Duodenal mucosa (tissue), 2 donors: Measurements from ENCODE around the gene PALLD.
"Not testable (repeated sequence)": the region's sequence is repeated elsewhere in the genome, so short reads cannot be mapped to it uniquely, and the experiment has no call there.

Source experiments
- H3K27ac ChIP-seq: one replicate; pipeline ENCODE4 v1.7.0; 2013; ENCODE audit warnings: low read depth, low read length
- H3K27me3 ChIP-seq, 2 donors: one replicate each; pipeline ENCODE4 v1.7.0; 2013; ENCODE audit warnings: low read length in 2 of 2, control low read depth in 1 of 2; ENCODE audit not compliant: insufficient read depth in 2 of 2, control insufficient read depth in 1 of 2
- H3K36me3 ChIP-seq, 2 donors: one replicate each; pipeline ENCODE4 v1.7.0; 2013; ENCODE audit warnings: low read length in 2 of 2, control low read depth in 1 of 2; ENCODE audit not compliant: insufficient read depth in 2 of 2, control insufficient read depth in 1 of 2
- H3K4me1 ChIP-seq, 2 donors: one replicate each; pipeline ENCODE4 v1.7.0; 2013; ENCODE audit warnings: low read length in 2 of 2, control low read depth in 1 of 2; ENCODE audit not compliant: insufficient read depth in 2 of 2, control insufficient read depth in 1 of 2
- H3K4me3 ChIP-seq, 2 donors: one replicate each; pipeline ENCODE4 v1.7.0; 2013; ENCODE audit warnings: low read length in 2 of 2, low read depth in 1 of 2
- H3K9ac ChIP-seq, 2 donors: one replicate each; pipeline ENCODE4 v1.7.0; 2013; ENCODE audit warnings: low read length in 2 of 2, low read depth in 1 of 2
- H3K9me3 ChIP-seq, 2 donors: one replicate each; pipeline ENCODE4 v1.7.0; 2013; ENCODE audit warnings: low read length in 2 of 2, control low read depth in 1 of 2; ENCODE audit not compliant: control insufficient read depth in 1 of 2

PALLD gene

DNA sequence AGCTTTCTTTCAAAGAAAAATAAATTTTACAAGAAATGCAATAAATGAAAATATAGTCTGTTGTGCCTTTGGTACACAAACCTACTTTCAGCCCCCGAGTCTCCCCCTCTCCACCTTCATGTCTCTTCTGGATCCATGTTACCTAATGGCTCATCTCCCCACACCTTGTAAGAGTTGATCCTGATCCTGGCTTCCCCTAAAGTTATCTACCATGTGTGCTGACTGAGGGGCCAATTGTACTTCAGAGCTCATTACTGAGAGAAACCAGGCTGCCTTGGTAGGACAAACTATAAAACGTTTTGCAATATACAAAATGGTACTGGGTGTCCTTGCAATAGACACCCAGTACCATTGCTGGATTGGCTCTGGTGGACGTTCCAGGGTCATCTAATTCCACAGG lies 11.8 kb downstream of the PALLD start:
- H3K27me3 ChIP-seq, result no peaks in the 10 kb centered on the region
- H3K9me3 ChIP-seq, result no peaks in the 10 kb centered on the region
- no peaks in the 10 kb centered on the region for H3K36me3 ChIP-seq
- no peak overlapping the region for H3K9ac ChIP-seq
- peaks cover 0 to 18% of the 10 kb centered on the region in 2 donors for H3K4me1 ChIP-seq
- H3K4me3 ChIP-seq, result no peak overlapping the region
- H3K27ac ChIP-seq, result no peak overlapping the region

DNA sequence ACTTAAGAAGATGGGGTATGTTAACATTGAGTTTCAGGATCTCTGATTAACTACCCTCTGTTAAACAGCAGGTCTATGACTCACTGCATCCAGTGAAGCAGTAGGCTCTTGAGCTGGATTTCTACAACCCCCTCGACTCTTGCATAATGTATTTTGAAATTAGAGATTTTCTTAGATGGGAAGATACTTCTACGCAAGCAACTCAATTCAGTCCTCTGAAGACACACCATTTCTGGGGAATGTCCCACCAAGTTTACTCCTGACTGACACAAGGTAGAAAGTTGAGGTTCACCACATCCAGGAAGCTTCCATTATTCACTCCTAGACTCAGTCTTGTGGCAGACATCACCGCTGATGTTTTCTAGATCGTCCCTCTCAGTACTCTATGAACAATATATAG lies 12.9 kb downstream of the PALLD start:
- Histone ChIP-seq H3K27me3 (no peaks in the 10 kb centered on the region), H3K27ac (no peak overlapping the region), H3K9ac (no peak overlapping the region), H3K9me3 (no peaks in the 10 kb centered on the region), H3K4me1 (peaks cover 0 to 18% of the 10 kb centered on the region in 2 donors), H3K36me3 (no peaks in the 10 kb centered on the region), H3K4me3 (no peak overlapping the region)

DNA sequence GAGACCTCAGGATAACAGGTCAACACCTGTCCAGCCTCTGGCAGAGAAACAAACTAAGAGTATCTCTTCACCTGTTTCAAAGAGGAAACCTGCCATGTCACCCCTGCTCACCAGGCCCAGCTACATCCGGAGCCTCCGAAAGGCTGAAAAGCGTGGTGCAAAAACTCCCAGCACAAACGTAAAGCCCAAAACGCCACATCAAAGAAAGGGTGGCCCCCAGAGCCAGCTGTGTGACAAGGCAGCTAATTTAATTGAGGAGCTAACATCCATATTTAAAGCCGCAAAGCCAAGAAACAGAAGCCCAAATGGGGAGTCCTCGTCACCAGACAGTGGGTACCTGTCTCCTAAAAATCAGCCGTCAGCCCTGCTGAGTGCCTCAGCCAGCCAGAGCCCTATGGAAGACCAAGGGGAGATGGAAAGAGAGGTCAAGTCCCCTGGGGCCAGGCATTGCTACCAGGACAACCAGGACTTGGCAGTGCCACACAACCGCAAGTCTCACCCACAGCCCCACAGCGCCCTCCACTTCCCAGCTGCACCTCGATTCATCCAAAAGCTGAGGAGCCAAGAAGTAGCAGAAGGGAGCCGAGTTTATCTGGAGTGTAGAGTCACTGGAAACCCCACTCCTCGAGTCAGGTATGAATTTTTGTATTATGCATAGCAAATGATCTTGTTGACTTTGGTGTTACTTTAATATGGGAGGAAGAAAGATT lies 15.1 kb downstream of the PALLD start:
- H3K27me3 ChIP-seq, result no peaks in the 10 kb centered on the region

DNA sequence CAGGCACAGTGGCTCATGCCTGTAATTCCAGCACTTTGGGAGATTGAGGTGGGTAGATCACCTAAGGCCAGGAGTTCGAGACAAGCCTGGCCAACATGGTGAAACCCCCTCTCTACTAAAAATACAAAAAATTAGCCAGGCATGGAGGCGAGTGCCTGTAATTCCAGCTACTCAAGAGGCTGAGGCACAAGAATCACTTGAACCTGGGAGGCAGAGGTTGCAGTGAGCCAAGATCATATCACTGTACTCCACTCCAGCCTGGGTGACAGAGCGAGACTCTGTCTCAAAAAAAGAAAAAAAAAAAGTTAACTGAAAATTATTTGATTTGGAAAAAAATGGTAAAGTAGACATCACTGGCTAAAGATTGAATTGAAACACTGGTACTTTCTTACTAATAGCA lies 17.0 kb downstream of the PALLD start:
- not testable (repeated sequence) for H3K27ac ChIP-seq, H3K27me3 ChIP-seq, H3K9me3 ChIP-seq, H3K4me1 ChIP-seq, H3K36me3 ChIP-seq, H3K9ac ChIP-seq, H3K4me3 ChIP-seq

More for the DNA sequence above, 15.1 kb downstream of the PALLD start:
- no peaks in the 10 kb centered on the region for H3K36me3 ChIP-seq
- H3K9me3 ChIP-seq, result no peaks in the 10 kb centered on the region
- H3K9ac ChIP-seq, result no peak overlapping the region
- peaks cover 0 to 4% of the 10 kb centered on the region in 2 donors for H3K4me1 ChIP-seq
- H3K27ac ChIP-seq, result no peak overlapping the region
- H3K4me3 ChIP-seq, result no peak overlapping the region

DNA sequence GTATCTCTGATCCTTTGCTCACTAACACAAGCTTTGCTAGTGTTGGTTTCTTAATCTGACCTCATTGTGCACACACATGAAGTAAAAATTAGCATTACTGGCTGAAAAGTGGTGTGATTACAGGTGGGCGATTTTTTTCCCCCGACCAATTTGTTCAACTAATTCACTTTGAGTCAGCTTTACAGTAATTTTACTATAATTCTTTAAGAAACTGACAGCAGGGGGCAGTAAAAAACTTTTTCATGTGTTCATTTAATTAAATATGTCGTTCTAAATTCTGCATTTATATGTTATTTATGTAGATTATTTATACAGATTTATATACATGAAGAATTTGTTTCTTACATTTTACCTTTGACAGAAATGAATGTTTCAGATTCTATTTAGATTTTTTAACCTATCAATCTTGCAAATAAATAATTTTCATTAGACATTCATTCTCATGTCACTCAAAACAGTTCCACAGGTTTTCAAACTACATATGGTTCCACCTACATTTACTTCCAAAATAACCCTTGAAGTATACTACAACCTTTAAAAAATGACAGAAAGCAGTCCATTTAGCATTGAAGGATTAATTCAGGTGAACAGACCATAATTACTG lies 17.5 kb downstream of the PALLD start:
- H3K4me3 ChIP-seq, result no peak overlapping the region
- no peaks in the 10 kb centered on the region for H3K36me3 ChIP-seq
- no peak overlapping the region for H3K9ac ChIP-seq
- H3K27ac ChIP-seq, result no peak overlapping the region
- no peaks in the 10 kb centered on the region for H3K9me3 ChIP-seq
- H3K27me3 ChIP-seq, result no peaks in the 10 kb centered on the region
- H3K4me1 ChIP-seq, result peaks cover 0 to 4% of the 10 kb centered on the region in 2 donors

DNA sequence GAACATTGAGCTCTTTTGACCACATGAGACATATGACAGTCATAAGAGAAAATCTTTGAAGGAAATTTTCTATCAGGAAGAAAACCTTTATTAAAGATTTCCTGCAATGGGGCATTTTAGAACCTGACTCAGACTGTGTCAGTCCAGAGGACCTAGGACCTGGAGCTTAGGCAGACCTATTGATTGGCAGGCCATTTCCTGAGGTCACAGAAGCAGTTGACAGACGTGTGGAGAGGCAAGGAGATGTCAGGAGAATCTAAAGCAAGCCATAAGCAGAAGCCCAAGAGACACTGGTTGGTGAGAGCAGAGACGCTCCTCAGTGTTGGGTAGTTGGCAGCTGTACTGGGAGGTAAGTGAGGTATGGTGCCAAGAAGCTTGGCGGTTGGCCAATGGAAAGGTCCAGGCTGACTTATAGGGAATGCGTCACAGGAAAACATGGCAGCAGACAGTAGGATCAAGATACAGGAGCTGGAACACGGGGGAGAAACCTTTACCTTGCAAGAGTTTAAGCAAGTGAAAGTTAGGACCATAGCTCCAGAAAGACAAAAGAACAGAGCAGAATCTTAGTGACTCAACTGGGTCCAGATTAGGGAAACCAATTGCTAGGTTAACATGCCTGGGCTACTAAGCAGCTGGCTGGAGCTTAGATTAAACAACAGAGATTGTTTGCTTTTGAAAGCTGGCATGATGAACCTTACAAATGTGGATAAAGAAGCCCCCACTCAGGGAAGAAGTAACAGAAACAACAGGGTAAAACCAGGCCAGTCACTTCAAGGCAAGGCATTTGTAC lies 18.6 kb downstream of the PALLD start:
- Histone ChIP-seq H3K36me3 (no peaks in the 10 kb centered on the region), H3K27me3 (no peaks in the 10 kb centered on the region), H3K9me3 (no peaks in the 10 kb centered on the region), H3K4me3 (no peak overlapping the region), H3K9ac (no peak overlapping the region), H3K27ac (no peak overlapping the region), H3K4me1 (no peaks in the 10 kb centered on the region)

DNA sequence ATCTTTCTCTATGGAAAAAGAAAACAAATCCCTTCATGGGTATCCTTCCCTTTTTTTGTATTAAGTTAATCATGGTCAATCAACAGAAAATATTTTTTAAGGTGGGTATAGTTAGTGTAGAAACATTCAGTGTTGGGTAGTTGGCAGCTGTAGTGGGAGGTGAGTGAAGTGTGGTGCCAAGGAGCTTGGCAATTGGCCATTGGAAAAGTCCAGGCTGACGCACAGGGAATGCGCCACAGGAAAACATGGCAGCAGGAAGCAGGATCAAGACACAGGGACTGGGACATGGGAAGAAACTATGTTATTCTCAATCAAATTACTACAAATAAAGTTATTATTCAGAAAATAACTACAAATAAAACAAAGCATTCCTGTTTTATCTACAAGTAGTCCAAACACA lies 20.0 kb downstream of the PALLD start:
- Histone ChIP-seq H3K9ac (no peak overlapping the region), H3K36me3 (no peaks in the 10 kb centered on the region), H3K9me3 (no peaks in the 10 kb centered on the region), H3K27me3 (no peaks in the 10 kb centered on the region), H3K27ac (no peak overlapping the region), H3K4me3 (no peak overlapping the region), H3K4me1 (no peaks in the 10 kb centered on the region)

DNA sequence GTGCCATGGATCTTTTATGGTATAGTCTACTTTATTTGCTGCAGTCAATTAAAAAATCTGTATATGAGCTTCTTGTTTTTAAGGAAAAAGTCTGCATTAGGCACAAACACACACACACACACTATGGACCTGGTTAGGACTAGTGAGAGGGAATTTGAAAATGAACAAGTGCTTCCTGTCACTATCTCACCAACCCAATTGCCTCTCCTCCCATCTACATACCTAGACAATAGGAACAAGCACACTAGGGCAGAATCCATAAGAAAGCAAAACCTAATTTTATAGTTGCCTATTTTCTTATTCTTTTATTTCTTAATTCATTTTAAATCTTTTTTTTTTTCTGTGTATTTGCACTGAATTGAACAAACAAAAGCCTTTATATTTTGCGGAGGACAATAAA lies 22.7 kb downstream of the PALLD start:
- Histone ChIP-seq H3K27ac (no peak overlapping the region), H3K4me1 (no peaks in the 10 kb centered on the region), H3K9ac (no peak overlapping the region), H3K27me3 (no peaks in the 10 kb centered on the region), H3K4me3 (no peak overlapping the region), H3K9me3 (peaks cover 0 to 2% of the 10 kb centered on the region in 2 donors), H3K36me3 (no peaks in the 10 kb centered on the region)

DNA sequence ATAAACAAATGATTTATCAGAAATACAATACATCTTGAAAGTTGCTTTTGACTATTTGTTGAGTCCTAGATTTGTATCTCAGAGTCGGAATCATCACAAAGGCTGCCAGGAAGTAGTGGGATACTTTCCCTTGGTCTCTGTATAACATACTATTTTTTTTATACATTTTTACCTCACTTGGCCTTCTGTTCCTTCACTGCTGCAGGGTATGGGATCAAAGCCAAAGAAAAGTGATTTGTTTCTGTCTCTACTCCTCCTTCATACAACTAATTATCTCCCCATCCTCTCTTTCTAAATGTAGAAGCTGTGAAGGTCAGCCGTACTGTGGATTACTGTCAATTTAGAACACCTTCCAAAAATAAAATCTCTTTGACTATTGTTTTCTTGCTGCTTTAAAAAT lies 24.9 kb downstream of the PALLD start:
- no peak overlapping the region for H3K9ac ChIP-seq
- H3K4me1 ChIP-seq, result no peaks in the 10 kb centered on the region
- no peak overlapping the region for H3K4me3 ChIP-seq
- H3K27me3 ChIP-seq, result no peaks in the 10 kb centered on the region
- H3K36me3 ChIP-seq, result no peaks in the 10 kb centered on the region
- peaks cover 0 to 3% of the 10 kb centered on the region in 2 donors for H3K9me3 ChIP-seq
- no peak overlapping the region for H3K27ac ChIP-seq

DNA sequence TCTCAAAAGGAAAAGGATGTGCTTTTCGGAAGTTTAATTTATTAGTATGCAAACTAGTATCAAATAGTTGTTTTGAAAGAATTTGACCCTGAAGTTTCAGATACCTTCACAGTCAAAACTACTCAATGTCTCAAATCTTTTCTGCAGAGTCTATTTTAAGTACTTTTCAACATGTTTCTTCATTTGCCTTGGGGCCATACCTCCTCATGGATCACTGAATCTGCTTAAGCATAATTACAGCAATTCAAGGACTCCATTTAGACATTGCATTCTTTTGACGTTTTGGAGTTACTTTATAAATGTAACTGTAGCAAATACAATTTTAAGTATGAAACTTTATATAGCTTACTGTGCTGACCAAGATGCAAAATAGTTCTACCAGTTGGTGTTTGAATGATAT lies 25.5 kb downstream of the PALLD start:
- Histone ChIP-seq H3K4me3 (no peak overlapping the region), H3K9ac (no peak overlapping the region), H3K27me3 (no peaks in the 10 kb centered on the region), H3K4me1 (no peaks in the 10 kb centered on the region), H3K9me3 (peaks cover 0 to 3% of the 10 kb centered on the region in 2 donors), H3K27ac (no peak overlapping the region), H3K36me3 (no peaks in the 10 kb centered on the region)
